Stomach smooth muscle (tissue), 2 donors: ENCODE data around the gene ENDOD1.
A peak's percentile ranks its signal among the peaks of the same experiment; 100 is the strongest.

Experiments used
- H3K27ac ChIP-seq: one replicate; pipeline ENCODE4 v1.7.0; 2013; ENCODE audit warnings: mild to moderate bottlenecking, low read length, inconsistent platforms
- H3K27me3 ChIP-seq, 2 donors: one replicate each; pipeline ENCODE4 v1.7.0; 2013; ENCODE audit warnings: low read length in 2 of 2; ENCODE audit not compliant: insufficient read depth in 2 of 2, control insufficient read depth in 1 of 2
- H3K36me3 ChIP-seq, 2 donors: one replicate each; pipeline ENCODE4 v1.7.0; 2013; ENCODE audit warnings: low read length in 2 of 2; ENCODE audit not compliant: control insufficient read depth in 2 of 2, insufficient read depth in 2 of 2
- H3K4me1 ChIP-seq: one replicate; pipeline ENCODE4 v1.7.0; 2013; ENCODE audit warnings: low read length; ENCODE audit not compliant: control insufficient read depth, insufficient read depth
- H3K4me3 ChIP-seq, 2 donors: one replicate each; pipeline ENCODE4 v1.7.0; 2013; ENCODE audit warnings: low read length in 2 of 2
- H3K9ac ChIP-seq, 2 donors: one replicate each; pipeline ENCODE4 v1.7.0; 2013; ENCODE audit warnings: low read length in 2 of 2, mild to moderate bottlenecking in 1 of 2
- H3K9me3 ChIP-seq, 2 donors: one replicate each; pipeline ENCODE4 v1.7.0; 2013; ENCODE audit warnings: low read length in 2 of 2; ENCODE audit not compliant: control insufficient read depth in 2 of 2
- donor health status: healthy.
- donor health status: Pancreatic carcinoma.

Gene ENDOD1

DNA sequence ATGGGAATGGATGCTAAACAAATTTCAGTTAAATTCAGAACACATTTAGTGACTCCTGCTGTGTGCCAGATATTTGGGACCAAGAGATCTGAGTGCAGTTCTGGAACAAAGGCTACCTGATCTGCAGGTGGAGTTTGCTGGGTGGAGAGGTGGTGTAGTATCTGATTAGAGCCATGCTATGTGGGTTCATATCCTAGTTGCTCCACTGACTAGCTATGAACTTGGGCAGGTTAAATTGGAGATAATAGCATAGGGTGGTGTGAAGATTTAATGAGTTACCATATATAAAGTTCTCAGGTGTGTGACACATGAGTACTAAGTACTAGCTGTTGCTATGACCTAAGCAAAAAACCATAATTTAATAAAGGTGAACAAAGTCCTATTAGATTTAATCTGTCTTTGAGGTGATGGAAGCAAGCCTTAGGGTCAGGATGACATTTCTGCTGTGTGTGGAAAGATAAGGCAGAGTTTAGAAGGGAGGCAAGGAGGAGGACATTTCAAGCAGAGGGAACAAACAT lies 2.1 kb downstream of the ENDOD1 start:
- Histone ChIP-seq H3K9ac (no peak overlapping the region), H3K27me3 (no peaks in the 10 kb centered on the region), H3K9me3 (no peaks in the 10 kb centered on the region), H3K4me1 (peaks cover 15% of the 10 kb centered on the region), H3K27ac (no peak overlapping the region), H3K36me3 (no peaks in the 10 kb centered on the region), H3K4me3 (no peak overlapping the region)

DNA sequence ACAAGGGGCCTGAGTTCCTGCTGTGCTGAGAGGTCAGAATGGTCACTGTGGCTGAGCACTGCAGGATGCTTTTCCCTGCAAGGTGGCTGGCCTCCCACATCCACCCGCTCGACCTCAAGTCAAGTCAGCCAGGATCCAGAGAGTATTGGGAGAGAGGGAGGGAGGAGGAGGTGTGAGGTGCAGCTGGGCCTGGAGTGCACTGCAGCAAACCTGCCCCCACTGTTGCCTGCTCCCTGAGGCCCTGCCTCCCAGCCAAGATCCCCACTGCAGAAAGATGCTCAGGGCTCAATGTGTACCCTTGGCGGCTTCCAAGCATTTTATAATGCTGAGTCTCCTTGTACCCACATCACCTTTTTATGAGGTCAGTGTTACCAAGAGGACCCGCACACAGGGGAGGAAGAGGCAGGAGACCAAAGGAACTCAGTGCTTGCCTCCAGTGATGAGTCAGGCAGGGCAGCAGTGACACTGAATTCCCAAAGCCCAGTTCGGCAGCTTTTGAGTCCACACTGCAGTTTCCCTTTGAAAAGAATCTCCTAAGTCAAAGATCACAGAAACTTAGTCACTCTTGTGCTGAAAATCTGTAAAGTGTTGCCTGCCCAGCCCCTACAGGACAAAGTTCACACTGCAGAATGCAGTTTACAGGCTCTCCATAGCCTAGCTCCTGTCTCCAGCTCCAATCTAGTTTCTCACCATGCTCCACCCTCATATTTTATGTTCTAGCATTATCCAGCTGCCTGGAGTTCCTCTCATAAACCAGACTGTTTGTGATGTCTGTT lies 3.1 kb downstream of the ENDOD1 start:
- Histone ChIP-seq H3K9ac (peak overlapping the region in 1 of 2 donors; percentile 13), H3K36me3 (no peaks in the 10 kb centered on the region), H3K9me3 (no peaks in the 10 kb centered on the region), H3K4me3 (no peak overlapping the region), H3K4me1 (peaks cover 15% of the 10 kb centered on the region), H3K27ac (no peak overlapping the region), H3K27me3 (no peaks in the 10 kb centered on the region)

DNA sequence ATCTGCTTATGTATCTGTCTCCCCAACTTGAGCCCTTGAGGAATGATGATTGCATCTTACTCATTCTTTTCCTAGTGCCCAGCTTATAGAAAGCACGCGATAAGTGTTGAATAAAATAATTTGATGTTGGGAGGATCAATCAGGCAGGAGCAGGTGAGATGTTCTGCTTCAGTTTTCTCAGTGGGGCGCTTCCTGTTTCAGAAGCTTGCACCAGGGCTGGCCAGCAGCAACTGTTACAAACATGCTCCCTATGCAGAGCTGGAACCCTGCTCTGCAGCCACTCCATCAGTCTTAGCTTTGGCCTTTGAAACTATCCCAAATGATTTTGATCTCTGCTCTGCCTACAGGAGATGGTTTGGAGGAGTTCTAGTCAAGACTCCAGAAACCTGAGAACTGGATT lies 3.9 kb downstream of the ENDOD1 start:
- H3K27me3 ChIP-seq: no peaks in the 10 kb centered on the region
- H3K36me3 ChIP-seq: no peaks in the 10 kb centered on the region
- H3K9ac ChIP-seq: no peak overlapping the region
- peaks cover 15% of the 10 kb centered on the region for H3K4me1 ChIP-seq
- no peaks in the 10 kb centered on the region for H3K9me3 ChIP-seq
- H3K27ac ChIP-seq: no peak overlapping the region
- H3K4me3 ChIP-seq: no peak overlapping the region

DNA sequence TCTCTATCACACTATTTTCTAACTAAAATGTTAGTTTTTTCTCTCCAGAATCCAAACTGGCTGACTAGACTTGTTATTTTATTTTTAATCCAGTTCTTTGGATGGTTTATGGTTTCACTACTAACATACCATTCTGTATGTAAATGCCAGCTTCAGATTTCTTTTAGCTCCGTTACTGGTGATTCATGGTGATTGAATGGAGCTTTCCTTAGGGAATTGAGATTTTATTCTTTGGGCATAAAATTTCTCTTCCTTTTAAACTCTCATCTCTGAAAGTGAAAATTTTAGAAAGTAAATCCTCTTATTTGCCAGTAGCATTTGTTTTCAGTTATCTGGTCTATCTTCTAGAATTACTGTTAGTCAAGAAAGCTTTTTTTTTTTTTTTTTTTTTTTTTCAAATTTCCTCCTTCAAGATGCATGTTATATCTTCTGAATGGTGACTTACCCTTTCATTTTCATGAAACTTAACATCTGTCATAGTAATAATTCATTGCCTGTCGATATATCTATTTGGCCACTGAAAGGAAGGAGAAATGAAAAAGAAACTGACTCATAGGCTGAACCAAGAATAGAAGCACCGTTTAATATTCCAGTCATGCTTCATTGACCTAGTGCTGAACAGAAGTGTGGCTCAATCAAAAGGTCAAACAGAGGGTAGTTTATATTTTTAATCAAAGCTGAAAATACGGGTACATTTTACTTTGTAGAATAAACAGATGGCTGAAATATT lies 6.4 kb downstream of the ENDOD1 start:
- Histone ChIP-seq H3K4me3 (no peak overlapping the region), H3K27me3 (no peaks in the 10 kb centered on the region), H3K4me1 (peaks cover 2% of the 10 kb centered on the region), H3K9me3 (no peaks in the 10 kb centered on the region), H3K36me3 (no peaks in the 10 kb centered on the region), H3K27ac (no peak overlapping the region), H3K9ac (no peak overlapping the region)

DNA sequence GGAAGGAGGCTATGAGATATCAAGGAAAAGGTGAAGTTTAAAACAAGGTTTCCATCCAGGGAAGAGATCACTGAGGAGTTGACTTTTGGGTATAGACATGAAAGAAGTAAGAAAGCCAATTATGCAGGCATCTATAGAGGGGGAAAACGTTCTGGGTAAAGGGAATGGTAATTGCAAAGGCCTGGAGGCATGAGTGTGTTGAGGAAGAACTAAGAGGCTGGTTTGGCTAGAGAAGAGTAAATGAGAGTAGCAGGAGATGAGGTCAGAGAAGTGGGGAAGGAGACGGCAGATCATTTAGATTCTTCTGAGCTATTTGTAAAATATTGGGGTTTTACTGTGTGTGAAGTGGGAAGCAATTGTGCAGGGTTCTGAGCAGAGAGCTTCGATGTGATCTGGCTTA lies 7.6 kb downstream of the ENDOD1 start:
- no peaks in the 10 kb centered on the region for H3K9me3 ChIP-seq
- no peaks in the 10 kb centered on the region for H3K27me3 ChIP-seq
- no peak overlapping the region for H3K4me3 ChIP-seq
- no peak overlapping the region for H3K9ac ChIP-seq
- H3K27ac ChIP-seq: no peak overlapping the region
- no peaks in the 10 kb centered on the region for H3K4me1 ChIP-seq
- no peaks in the 10 kb centered on the region for H3K36me3 ChIP-seq

DNA sequence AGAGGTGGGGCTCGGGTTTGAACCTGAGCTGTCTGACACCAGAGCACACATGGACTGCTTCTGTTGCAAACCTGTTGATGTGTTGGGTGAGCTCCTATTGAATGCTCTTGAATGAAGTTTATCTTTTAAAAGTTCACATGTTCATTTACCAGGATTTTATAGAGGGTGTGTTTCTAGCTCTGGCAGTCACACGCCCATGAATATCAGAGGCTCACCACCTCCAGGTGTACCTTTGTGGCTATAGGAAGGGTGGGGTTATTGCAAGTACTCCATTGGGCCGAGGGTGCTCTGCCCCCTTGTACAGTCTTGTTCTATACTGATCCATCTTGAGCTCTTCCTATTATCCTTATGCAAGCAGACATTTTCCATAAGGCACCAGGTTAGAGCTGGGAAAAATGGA lies 9.2 kb downstream of the ENDOD1 start:
- no peaks in the 10 kb centered on the region for H3K36me3 ChIP-seq
- no peaks in the 10 kb centered on the region for H3K27me3 ChIP-seq
- H3K27ac ChIP-seq: no peak overlapping the region
- H3K9ac ChIP-seq: no peak overlapping the region
- no peak overlapping the region for H3K4me3 ChIP-seq
- H3K9me3 ChIP-seq: no peaks in the 10 kb centered on the region
- no peaks in the 10 kb centered on the region for H3K4me1 ChIP-seq

DNA sequence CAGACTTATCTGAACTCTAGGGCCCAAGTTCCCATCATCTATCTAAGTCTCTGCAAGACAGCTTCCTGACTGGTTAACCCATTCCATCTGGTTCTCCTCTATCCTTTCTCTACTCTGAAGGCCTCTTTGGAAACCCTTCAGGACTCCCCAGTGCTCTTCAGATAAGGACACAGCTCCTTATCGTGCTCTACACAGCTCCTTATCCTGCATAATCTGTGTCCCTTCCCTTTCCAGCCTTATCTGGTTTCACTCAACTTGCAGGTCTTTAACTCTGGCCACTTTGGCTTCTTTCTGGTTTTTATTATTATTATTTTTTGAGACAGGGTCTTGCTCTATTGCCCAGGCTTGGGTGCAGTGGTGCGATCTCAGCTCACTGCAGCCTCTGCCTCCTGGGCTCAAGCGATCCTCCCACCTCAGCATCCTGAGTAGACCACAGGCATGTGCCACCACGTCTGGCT lies 10.6 kb downstream of the ENDOD1 start:
- Histone ChIP-seq H3K27me3 (no peaks in the 10 kb centered on the region), H3K4me3 (no peak overlapping the region), H3K36me3 (no peaks in the 10 kb centered on the region), H3K4me1 (no peaks in the 10 kb centered on the region), H3K27ac (no peak overlapping the region), H3K9ac (no peak overlapping the region), H3K9me3 (no peaks in the 10 kb centered on the region)

DNA sequence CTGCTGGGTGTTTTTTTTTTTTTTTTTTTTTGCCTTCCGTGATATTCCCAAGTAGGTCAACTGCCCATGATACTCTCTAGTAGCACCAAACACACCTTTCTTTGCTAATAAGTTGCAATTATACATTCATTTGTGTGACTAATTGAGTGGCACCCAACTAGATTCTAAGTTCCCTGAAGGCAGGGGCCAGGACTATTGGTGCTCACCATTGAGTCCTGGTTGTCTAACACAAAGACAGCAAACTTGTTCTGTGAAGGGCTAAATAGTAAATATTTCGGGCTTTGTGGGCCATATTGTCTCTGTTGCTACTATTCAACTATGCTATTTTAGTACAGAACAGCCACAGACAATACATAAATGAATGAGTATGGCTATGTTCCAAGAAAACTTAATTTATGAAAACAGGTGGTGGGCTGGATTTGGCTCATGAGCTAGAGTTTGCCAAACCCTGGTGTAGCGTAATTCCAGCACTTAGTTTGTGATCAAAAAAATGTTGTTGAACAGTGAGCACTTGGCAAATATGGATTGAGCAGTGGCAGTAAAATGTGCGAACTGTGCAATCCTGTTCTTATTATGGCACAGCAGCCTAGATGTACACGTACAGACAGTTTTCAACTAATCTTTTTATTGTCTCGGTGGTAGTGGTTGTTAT lies 11.3 kb downstream of the ENDOD1 start:
- H3K9me3 ChIP-seq: no peaks in the 10 kb centered on the region
- H3K4me3 ChIP-seq: no peak overlapping the region
- no peaks in the 10 kb centered on the region for H3K27me3 ChIP-seq
- H3K9ac ChIP-seq: no peak overlapping the region
- H3K27ac ChIP-seq: no peak overlapping the region
- peaks cover 0 to under 1% of the 10 kb centered on the region in 2 donors for H3K36me3 ChIP-seq
- no peaks in the 10 kb centered on the region for H3K4me1 ChIP-seq

DNA sequence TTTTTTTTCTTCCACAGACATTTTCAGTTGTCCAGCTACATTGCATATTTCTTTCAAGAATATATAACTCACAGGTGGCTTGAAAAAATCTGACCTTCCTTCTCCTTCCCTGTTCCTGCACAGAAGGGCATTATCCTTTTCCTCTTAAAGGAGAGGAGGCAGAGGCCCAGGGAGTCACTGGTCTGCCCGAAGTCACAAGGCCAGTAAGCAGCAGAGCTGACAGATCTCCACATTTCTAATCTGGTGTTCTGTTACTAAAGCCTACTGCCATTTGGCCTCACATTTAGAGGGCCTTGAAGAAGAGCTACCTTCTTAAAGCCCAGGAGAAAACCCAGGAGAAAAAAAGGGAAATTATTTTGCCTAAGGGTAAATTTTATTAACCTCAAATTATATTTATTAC lies 12.3 kb downstream of the ENDOD1 start:
- Histone ChIP-seq H3K27me3 (no peaks in the 10 kb centered on the region), H3K36me3 (peaks cover 0 to 2% of the 10 kb centered on the region in 2 donors), H3K9ac (no peak overlapping the region), H3K27ac (no peak overlapping the region), H3K9me3 (no peaks in the 10 kb centered on the region), H3K4me1 (no peaks in the 10 kb centered on the region), H3K4me3 (no peak overlapping the region)

DNA sequence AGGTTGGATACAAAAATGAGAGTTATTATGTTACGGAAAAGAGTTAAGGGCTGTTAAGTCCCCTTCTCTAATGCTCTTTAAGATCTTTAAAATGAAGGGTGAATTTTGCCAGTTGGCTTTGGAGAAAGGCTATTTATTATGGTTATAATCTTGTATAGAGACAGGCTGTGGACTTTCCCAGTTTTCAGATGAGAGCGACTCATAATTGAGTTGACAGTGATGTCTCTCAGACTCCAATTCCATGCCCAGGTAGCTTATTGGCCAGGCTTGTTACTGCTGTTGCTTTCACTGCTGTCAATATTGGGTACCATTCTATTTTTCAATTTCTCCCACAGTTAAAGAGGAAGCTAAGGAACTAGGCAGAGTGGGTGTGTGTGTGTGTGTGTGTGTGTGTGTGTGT lies 13.1 kb downstream of the ENDOD1 start:
- H3K4me1 ChIP-seq: no peaks in the 10 kb centered on the region
- H3K9me3 ChIP-seq: no peaks in the 10 kb centered on the region
- H3K9ac ChIP-seq: no peak overlapping the region
- peaks cover 0 to 2% of the 10 kb centered on the region in 2 donors for H3K36me3 ChIP-seq
- H3K4me3 ChIP-seq: no peak overlapping the region
- H3K27ac ChIP-seq: no peak overlapping the region
- H3K27me3 ChIP-seq: no peaks in the 10 kb centered on the region
